Effector memory CD4-positive, alpha-beta T cell (primary cell): Measurements from ENCODE around the gene ENOX1.

Source experiments
- DNase-seq, 3 donors: peaks; one replicate each; pipeline ENCODE4 v3.0.0-alpha.2; 2020
- H3K27ac ChIP-seq: 2 replicates; pipeline ENCODE4 v1.7.0; 2013; ENCODE audit warnings: mild to moderate bottlenecking, low read length, moderate library complexity; ENCODE audit not compliant: insufficient read depth, poor library complexity, severe bottlenecking
- H3K27me3 ChIP-seq: replicated peaks from 2 replicates; pipeline ENCODE4 v1.7.0; 2013; ENCODE audit warnings: mild to moderate bottlenecking, low read length; ENCODE audit not compliant: insufficient read depth, control insufficient read depth, poor library complexity, severe bottlenecking
- H3K36me3 ChIP-seq: 2 replicates; pipeline ENCODE4 v1.7.0; 2013; ENCODE audit warnings: mild to moderate bottlenecking, low read length, moderate library complexity; ENCODE audit not compliant: control insufficient read depth, insufficient read depth
- H3K4me1 ChIP-seq: 2 replicates; pipeline ENCODE4 v1.7.0; 2013; ENCODE audit warnings: low read length, mild to moderate bottlenecking; ENCODE audit not compliant: control insufficient read depth, insufficient read depth, poor library complexity, severe bottlenecking
- H3K4me3 ChIP-seq: 2 replicates; pipeline ENCODE4 v1.7.0; 2013; ENCODE audit warnings: low read length, low read depth, mild to moderate bottlenecking; ENCODE audit not compliant: insufficient read depth, poor library complexity, severe bottlenecking
- H3K9me3 ChIP-seq: 2 replicates; pipeline ENCODE4 v1.7.0; 2013; ENCODE audit warnings: mild to moderate bottlenecking, low read length, moderate library complexity; ENCODE audit not compliant: control insufficient read depth

The ENOX1 gene

GRCh38 chr13:43489233-43489632, 297.5 kb downstream of the ENOX1 start:
- DNase-seq = no peak
- H3K4me1 ChIP-seq = no peaks in the 10 kb centered on the region
- no peak overlapping the region for H3K27ac ChIP-seq
- H3K27me3 ChIP-seq = no peaks in the 10 kb centered on the region
- no peaks in the 10 kb centered on the region for H3K9me3 ChIP-seq
- no peak overlapping the region for H3K4me3 ChIP-seq
- H3K36me3 ChIP-seq = no peaks in the 10 kb centered on the region

- Histone ChIP-seq H3K27ac (no peak overlapping the region), H3K36me3 (no peaks in the 10 kb centered on the region), H3K9me3 (no peaks in the 10 kb centered on the region), H3K4me1 (no peaks in the 10 kb centered on the region), H3K4me3 (no peak overlapping the region), H3K27me3 (no peaks in the 10 kb centered on the region)
- DNase-seq = no peak
Measured at GRCh38 chr13:43487885-43488284, 298.9 kb downstream of the ENOX1 start.

GRCh38 chr13:43487461-43487860, 299.3 kb downstream of the ENOX1 start:
- no peaks in the 10 kb centered on the region for H3K36me3 ChIP-seq
- no peaks in the 10 kb centered on the region for H3K9me3 ChIP-seq
- DNase-seq = no peak
- H3K4me3 ChIP-seq = no peak overlapping the region
- H3K27ac ChIP-seq = no peak overlapping the region
- H3K4me1 ChIP-seq = no peaks in the 10 kb centered on the region
- no peaks in the 10 kb centered on the region for H3K27me3 ChIP-seq

DNA sequence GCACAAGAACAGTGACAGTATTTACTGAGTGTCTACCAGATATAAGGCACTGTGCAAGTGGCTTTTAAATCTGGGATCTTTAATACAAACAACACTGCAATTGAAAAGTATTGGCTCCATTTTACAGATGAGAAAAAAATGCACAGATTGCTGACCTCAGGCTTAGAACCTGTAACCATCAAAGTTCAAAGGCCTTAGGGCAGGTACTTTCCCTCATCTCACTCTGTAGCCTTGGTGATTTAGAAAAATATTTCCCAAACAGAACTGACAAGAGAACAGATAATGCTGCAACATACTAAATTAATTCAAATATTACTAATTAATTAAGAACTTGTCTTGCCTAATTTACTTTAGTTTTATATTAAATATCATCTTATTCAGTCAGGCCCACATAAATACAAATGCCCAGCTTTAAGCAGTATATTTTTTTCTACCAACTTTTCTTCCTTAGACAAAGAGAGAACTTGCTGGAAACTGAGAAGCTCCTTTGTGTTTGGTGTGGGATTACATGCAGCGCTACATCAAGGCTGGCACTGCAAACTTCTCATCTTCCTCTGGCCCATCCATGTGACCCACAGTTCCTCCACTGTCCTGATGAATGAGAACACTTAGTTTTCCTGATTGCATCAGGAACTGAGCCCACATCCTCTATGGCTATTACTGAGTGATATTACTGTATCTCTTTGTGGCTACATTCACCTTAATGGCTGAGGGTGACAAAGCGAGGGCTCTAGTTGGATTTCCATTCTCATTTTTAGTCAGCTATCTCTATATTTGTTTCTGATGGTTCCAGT, 302.1 kb downstream of the ENOX1 start:
- DNase-seq = no peak
- Histone ChIP-seq H3K27me3 (no peaks in the 10 kb centered on the region), H3K27ac (no peak overlapping the region), H3K36me3 (no peaks in the 10 kb centered on the region), H3K4me3 (no peak overlapping the region), H3K9me3 (no peaks in the 10 kb centered on the region), H3K4me1 (no peaks in the 10 kb centered on the region)

DNA sequence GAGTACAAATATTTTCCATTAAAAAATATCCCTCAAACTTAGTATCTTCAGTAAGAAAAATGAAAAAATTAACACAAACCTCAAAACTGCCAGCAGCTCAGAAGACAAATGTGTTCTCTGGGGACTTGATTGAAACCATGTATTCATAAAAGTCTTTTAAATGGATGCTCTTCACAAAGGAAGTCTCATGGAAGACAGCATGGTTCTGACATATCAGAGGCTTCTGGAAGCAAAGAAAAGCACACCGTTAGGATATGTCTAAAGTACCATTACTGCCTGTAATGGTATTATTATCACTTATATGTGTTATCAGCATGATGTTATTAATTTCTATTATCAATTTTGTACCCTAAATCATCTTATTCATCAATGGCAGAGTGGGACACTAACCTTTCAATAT, 302.8 kb downstream of the ENOX1 start:
- no peak overlapping the region for H3K4me3 ChIP-seq
- H3K9me3 ChIP-seq = no peaks in the 10 kb centered on the region
- H3K27me3 ChIP-seq = no peaks in the 10 kb centered on the region
- no peak for DNase-seq
- no peak overlapping the region for H3K27ac ChIP-seq
- H3K4me1 ChIP-seq = no peaks in the 10 kb centered on the region
- no peaks in the 10 kb centered on the region for H3K36me3 ChIP-seq

- no peak overlapping the region for H3K4me3 ChIP-seq
- H3K27me3 ChIP-seq = no peaks in the 10 kb centered on the region
- no peaks in the 10 kb centered on the region for H3K36me3 ChIP-seq
- DNase-seq = no peak
- no peaks in the 10 kb centered on the region for H3K9me3 ChIP-seq
- H3K4me1 ChIP-seq = no peaks in the 10 kb centered on the region
- H3K27ac ChIP-seq = no peak overlapping the region
Measured at GRCh38 chr13:43482641-43483040, 304.1 kb downstream of the ENOX1 start.

- no peak for DNase-seq
- Histone ChIP-seq H3K36me3 (no peaks in the 10 kb centered on the region), H3K4me1 (no peaks in the 10 kb centered on the region), H3K27me3 (no peaks in the 10 kb centered on the region), H3K4me3 (no peak overlapping the region), H3K27ac (no peak overlapping the region), H3K9me3 (no peaks in the 10 kb centered on the region)
Measured at GRCh38 chr13:43482026-43482425, 304.7 kb downstream of the ENOX1 start.

DNA sequence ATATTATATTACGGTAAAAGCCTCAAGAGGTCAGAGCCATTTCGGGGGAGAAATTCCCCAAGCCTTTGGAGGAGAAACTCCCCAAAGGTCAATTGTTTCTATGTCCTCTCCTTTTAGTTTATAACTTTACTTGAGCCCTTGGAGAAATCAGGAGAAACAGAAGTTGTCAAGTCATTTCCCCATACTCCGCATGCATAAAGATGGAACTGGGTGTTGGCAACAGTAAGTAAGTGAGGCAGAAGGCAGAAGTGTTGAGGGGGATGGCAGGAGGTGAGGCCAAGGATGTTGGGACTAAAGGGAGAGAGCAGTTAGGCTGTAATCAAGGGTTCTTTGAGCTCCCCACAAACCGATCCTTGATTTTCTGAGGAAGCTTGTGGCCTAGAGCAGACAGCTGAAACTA, 307.9 kb downstream of the ENOX1 start:
- Histone ChIP-seq H3K36me3 (no peaks in the 10 kb centered on the region), H3K27ac (no peak overlapping the region), H3K9me3 (no peaks in the 10 kb centered on the region), H3K27me3 (no peaks in the 10 kb centered on the region), H3K4me1 (no peaks in the 10 kb centered on the region), H3K4me3 (no peak overlapping the region)
- DNase-seq = no peak

- H3K4me3 ChIP-seq = no peak overlapping the region
- no peak for DNase-seq
- no peaks in the 10 kb centered on the region for H3K9me3 ChIP-seq
Measured at GRCh38 chr13:43478211-43478610, 308.6 kb downstream of the ENOX1 start.

DNA sequence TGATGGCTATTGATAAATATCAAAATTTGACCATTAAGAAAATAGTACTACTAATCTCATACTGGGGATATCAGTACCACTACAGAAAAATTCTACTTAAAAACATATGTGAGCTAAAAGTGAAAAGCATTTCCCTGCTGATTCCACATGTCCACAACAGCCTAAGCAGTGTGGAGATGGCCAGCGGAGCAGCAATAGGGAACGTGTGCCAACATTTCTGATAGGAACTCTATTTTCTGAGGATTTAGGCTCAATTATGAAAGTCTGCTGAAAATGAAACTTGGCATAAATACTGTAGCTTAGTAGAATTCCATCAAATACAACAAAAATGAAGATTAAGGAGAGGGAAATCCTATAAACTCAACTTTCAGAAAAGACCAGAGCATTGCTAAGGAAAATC, 311.6 kb downstream of the ENOX1 start:
- Histone ChIP-seq H3K27me3 (no peaks in the 10 kb centered on the region), H3K9me3 (no peaks in the 10 kb centered on the region), H3K4me1 (no peaks in the 10 kb centered on the region), H3K27ac (no peak overlapping the region), H3K36me3 (no peaks in the 10 kb centered on the region), H3K4me3 (no peak overlapping the region)
- DNase-seq = no peak

More at GRCh38 chr13:43478211-43478610, 308.6 kb downstream of the ENOX1 start:
- no peaks in the 10 kb centered on the region for H3K27me3 ChIP-seq
- H3K36me3 ChIP-seq = no peaks in the 10 kb centered on the region
- no peak overlapping the region for H3K27ac ChIP-seq
- H3K4me1 ChIP-seq = no peaks in the 10 kb centered on the region
